Uterus (tissue), 4 donors: ENCODE measurements around the gene OCA2. TPM values are rescaled to one million over a fixed set of nuclear protein-coding genes. Genes with fewer than 3 reads are reported as not detected.

Experiments used
- DNase-seq, 2 donors: peaks; one replicate each; pipeline ENCODE4 v3.0.0-alpha.2; 2019 to 2020
- H3K27ac ChIP-seq, 2 donors: fragments of 200-600 bp; sonication (generic); 1 replicate in 1 of 2; 2 replicates in 1 of 2; pipeline ENCODE4 v1.5.1; 2016 to 2018
- H3K27me3 ChIP-seq, 2 donors: fragments of 200-600 bp; sonication (generic); one replicate each; pipeline ENCODE4 v1.5.1; 2018 to 2019; ENCODE audit warnings: control low read depth in 1 of 2
- H3K36me3 ChIP-seq, 2 donors: fragments of 200-600 bp; sonication (generic); one replicate each; pipeline ENCODE4 v1.5.1; 2019; ENCODE audit warnings: control low read depth in 1 of 2
- H3K4me1 ChIP-seq, 2 donors: fragments of 200-600 bp; sonication (generic); one replicate each; pipeline ENCODE4 v1.5.1; 2018 to 2019; ENCODE audit warnings: control low read depth in 1 of 2
- H3K4me3 ChIP-seq, 2 donors: fragments of 200-600 bp; sonication (generic); 1 replicate in 1 of 2; 2 replicates in 1 of 2; pipeline ENCODE4 v1.5.1; 2018 to 2019; ENCODE audit warnings: mild to moderate bottlenecking in 1 of 2
- H3K9me3 ChIP-seq, 2 donors: fragments of 200-600 bp; sonication (generic); one replicate each; pipeline ENCODE4 v1.5.1; 2019; ENCODE audit warnings: control low read depth in 1 of 2
- POLR2A ChIP-seq, 2 donors: fragments of 450-650 bp; IDR thresholded peaks; one replicate each; pipeline ENCODE4 v1.6.1; 2016; ENCODE audit warnings: antibody characterized with exemption in 2 of 2, mild to moderate bottlenecking in 1 of 2, moderate library complexity in 1 of 2
- intact Hi-C: fragments of 100-400 bp; cut with DNase I; formaldehyde crosslinking; loops from one replicate; pipeline ENCODE4 v1.15.1; 2023; ENCODE audit warnings: low total_unique reads
- total RNA-seq, 4 donors: library from RNA; depleted of rRNA in 3 of 4; stranded (reverse); fragments of >200 nt in 3 of 4; gene quantifications; one replicate each; pipeline versions ENCODE4 v1.1.0 to v1.2.4, GENCODE V29; 2014 to 2023
- TF ChIP-seq, protein P1 (sequence below), 4 experiments: fragments of 200-600 bp in 2 of 4; fragments of 450-650 bp in 2 of 4; sonication (generic) in 2 of 4; IDR thresholded peaks; one replicate each; pipeline ENCODE4 v1.5.1; 2016 to 2019; ENCODE audit warnings: antibody characterized with exemption in 4 of 4, mild to moderate bottlenecking in 2 of 4, moderate library complexity in 1 of 4
- donor health status: DM: yes; HTN: yes; CAD: no.

OCA2 gene
- total RNA-seq, 4 donors from 2014 or later: 0.55 to 4.6 TPM; not detected in 2

GRCh38 chr15:27783678-27784077, 315.4 kb downstream of the OCA2 start:
- Histone ChIP-seq H3K27ac (no peak overlapping the region), H3K4me1 (no peaks in the 10 kb centered on the region), H3K9me3 (no peaks in the 10 kb centered on the region), H3K4me3 (no peak overlapping the region), H3K36me3 (no peaks in the 10 kb centered on the region), H3K27me3 (no peaks in the 10 kb centered on the region)
- TF ChIP-seq POLR2A (IDR thresholded peaks at IDR 0.05): no peak
- TF ChIP-seq, protein P1, sequence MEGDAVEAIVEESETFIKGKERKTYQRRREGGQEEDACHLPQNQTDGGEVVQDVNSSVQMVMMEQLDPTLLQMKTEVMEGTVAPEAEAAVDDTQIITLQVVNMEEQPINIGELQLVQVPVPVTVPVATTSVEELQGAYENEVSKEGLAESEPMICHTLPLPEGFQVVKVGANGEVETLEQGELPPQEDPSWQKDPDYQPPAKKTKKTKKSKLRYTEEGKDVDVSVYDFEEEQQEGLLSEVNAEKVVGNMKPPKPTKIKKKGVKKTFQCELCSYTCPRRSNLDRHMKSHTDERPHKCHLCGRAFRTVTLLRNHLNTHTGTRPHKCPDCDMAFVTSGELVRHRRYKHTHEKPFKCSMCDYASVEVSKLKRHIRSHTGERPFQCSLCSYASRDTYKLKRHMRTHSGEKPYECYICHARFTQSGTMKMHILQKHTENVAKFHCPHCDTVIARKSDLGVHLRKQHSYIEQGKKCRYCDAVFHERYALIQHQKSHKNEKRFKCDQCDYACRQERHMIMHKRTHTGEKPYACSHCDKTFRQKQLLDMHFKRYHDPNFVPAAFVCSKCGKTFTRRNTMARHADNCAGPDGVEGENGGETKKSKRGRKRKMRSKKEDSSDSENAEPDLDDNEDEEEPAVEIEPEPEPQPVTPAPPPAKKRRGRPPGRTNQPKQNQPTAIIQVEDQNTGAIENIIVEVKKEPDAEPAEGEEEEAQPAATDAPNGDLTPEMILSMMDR (IDR thresholded peaks at IDR 0.05): no peak
- intact Hi-C loops: no loop called here
- no peak for DNase-seq

DNA sequence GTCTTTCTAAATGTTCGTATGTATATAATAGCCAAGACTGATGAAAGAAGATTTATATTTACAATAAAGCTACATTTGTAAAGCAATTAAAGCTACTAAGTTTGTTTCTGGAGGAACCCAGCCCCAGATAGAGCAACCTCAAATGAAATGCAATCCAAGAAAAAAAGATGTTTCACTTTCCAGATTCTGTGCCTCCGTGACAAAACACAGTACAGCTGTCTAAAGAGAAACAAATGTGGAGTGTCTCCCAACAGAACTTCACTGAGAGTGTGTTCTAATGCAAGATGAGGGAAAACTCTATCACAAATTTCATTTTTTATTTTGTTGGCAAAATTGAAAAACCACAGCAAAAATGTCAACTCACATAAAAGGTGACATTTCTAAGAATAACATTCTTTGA, 317.0 kb downstream of the OCA2 start:
- H3K9me3 ChIP-seq: no peaks in the 10 kb centered on the region
- no peak for TF ChIP-seq POLR2A (IDR thresholded peaks at IDR 0.05)
- TF ChIP-seq, protein P1 (IDR thresholded peaks at IDR 0.05): no peak
- no peak overlapping the region for H3K4me3 ChIP-seq
- DNase-seq: no peak
- intact Hi-C loops: no loop called here
- H3K27me3 ChIP-seq: no peaks in the 10 kb centered on the region
- H3K36me3 ChIP-seq: no peaks in the 10 kb centered on the region
- H3K4me1 ChIP-seq: no peaks in the 10 kb centered on the region
- H3K27ac ChIP-seq: no peak overlapping the region

- no peak overlapping the region for H3K4me3 ChIP-seq
- H3K9me3 ChIP-seq: no peaks in the 10 kb centered on the region
- TF ChIP-seq, protein P1 (IDR thresholded peaks at IDR 0.05): no peak
- TF ChIP-seq POLR2A (IDR thresholded peaks at IDR 0.05): no peak
- DNase-seq: no peak
- no peaks in the 10 kb centered on the region for H3K4me1 ChIP-seq
- no peaks in the 10 kb centered on the region for H3K36me3 ChIP-seq
- intact Hi-C loops: no loop called here
- H3K27ac ChIP-seq: no peak overlapping the region
- no peaks in the 10 kb centered on the region for H3K27me3 ChIP-seq
Measured at GRCh38 chr15:27776501-27776900, 322.6 kb downstream of the OCA2 start.

DNA sequence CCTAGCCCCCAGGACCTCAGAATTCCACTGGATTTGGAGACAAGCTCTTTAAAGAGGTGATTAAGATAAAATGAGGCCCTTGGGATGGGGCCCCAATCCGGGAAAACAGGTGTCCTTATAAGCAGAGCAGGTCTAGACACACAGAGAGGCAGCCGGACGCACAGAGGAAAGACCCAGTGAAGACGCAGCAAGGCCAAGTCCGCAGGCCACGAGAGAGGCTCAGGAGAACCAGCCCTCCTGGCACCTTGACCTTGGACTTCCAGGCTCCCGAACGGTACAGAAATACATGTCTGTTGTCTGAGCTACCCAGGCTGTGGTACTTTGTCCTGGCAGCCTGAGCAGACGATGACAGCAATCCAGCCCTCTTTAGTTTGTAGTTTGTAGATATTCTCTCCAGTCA, 324.5 kb downstream of the OCA2 start:
- intact Hi-C loops: no loop called here
- H3K9me3 ChIP-seq: no peaks in the 10 kb centered on the region
- no peak for DNase-seq
- TF ChIP-seq, protein P1 (IDR thresholded peaks at IDR 0.05): no peak
- no peak for TF ChIP-seq POLR2A (IDR thresholded peaks at IDR 0.05)
- H3K27me3 ChIP-seq: no peaks in the 10 kb centered on the region
- no peaks in the 10 kb centered on the region for H3K36me3 ChIP-seq
- no peak overlapping the region for H3K27ac ChIP-seq
- H3K4me3 ChIP-seq: no peak overlapping the region
- H3K4me1 ChIP-seq: no peaks in the 10 kb centered on the region

GRCh38 chr15:27774191-27774590, 324.9 kb downstream of the OCA2 start:
- Histone ChIP-seq H3K4me3 (no peak overlapping the region), H3K9me3 (no peaks in the 10 kb centered on the region), H3K27ac (no peak overlapping the region), H3K4me1 (no peaks in the 10 kb centered on the region), H3K27me3 (no peaks in the 10 kb centered on the region), H3K36me3 (no peaks in the 10 kb centered on the region)
- TF ChIP-seq, protein P1 (IDR thresholded peaks at IDR 0.05): no peak
- TF ChIP-seq POLR2A (IDR thresholded peaks at IDR 0.05): no peak
- intact Hi-C loops: no loop called here
- DNase-seq: no peak
